HepG2 (cell line): ENCODE measurements around the gene NEURL1B. TPM values are rescaled to one million over a fixed set of nuclear protein-coding genes. Genes with fewer than 3 reads are reported as not detected.

Source experiments
- ASH2L ChIP-seq: fragments of 300-600, 200-600 bp; sonication (generic); IDR thresholded peaks from 2 replicates; pipeline ENCODE4 v1.7.0; 2017; ENCODE audit warnings: low read depth, mild to moderate bottlenecking, moderate library complexity, mixed read lengths, low read length; ENCODE audit not compliant: insufficient read length
- FOXO1 ChIP-seq: sonication (generic); formaldehyde crosslinking; IDR thresholded peaks from 2 replicates; pipeline ENCODE4 v1.4.0; 2020; ENCODE audit warnings: missing genetic modification reagents
- GATAD1 ChIP-seq: IDR thresholded peaks from 2 replicates; pipeline ENCODE4 v1.6.1; 2016; ENCODE audit warnings: missing genetic modification reagents, missing compliant biosample characterization
- GLI4 ChIP-seq: sonication (generic); formaldehyde crosslinking; IDR thresholded peaks from 2 replicates; pipeline ENCODE4 v1.5.1; 2020; ENCODE audit warnings: missing genetic modification reagents, mild to moderate bottlenecking, moderate library complexity, borderline replicate concordance
- GTF3A ChIP-seq: sonication (generic); formaldehyde crosslinking; conservative IDR thresholded peaks from 2 replicates; pipeline ENCODE4 v1.4.0; 2020; ENCODE audit warnings: mild to moderate bottlenecking, missing genetic modification reagents
- HMG20B ChIP-seq: conservative IDR thresholded peaks from 2 replicates; pipeline ENCODE4 v1.6.1; 2016; ENCODE audit warnings: missing genetic modification reagents, missing compliant biosample characterization
- KDM6A ChIP-seq: IDR thresholded peaks from 2 replicates; pipeline ENCODE4 v1.6.1; 2016; ENCODE audit warnings: low read depth
- LCORL ChIP-seq, 2 experiments: fragments of 450-650 bp in 1 of 2; sonication (generic) in 1 of 2; formaldehyde crosslinking in 1 of 2; IDR thresholded peaks; 2 replicates each; pipeline versions ENCODE4 v1.5.0 to v1.6.1; 2017 to 2020; ENCODE audit warnings: antibody characterized with exemption in 1 of 2, missing genetic modification reagents in 1 of 2
- MAZ ChIP-seq, 2 experiments: sonication (generic) in 1 of 2; formaldehyde crosslinking in 1 of 2; IDR thresholded peaks; 2 replicates each; pipeline versions ENCODE4 v1.5.0 to v1.6.1; 2012 to 2020; ENCODE audit warnings: low read depth in 2 of 2, mild to moderate bottlenecking in 2 of 2, borderline replicate concordance in 1 of 2, improper control_type of control experiment in 1 of 2, low read length in 1 of 2, missing genetic modification reagents in 1 of 2, moderate library complexity in 1 of 2
- MIER3 ChIP-seq: IDR thresholded peaks from 2 replicates; pipeline ENCODE4 v1.6.1; 2016; ENCODE audit warnings: missing compliant biosample characterization, borderline replicate concordance
- NBN ChIP-seq: fragments of 450-650 bp; conservative IDR thresholded peaks from 2 replicates; pipeline ENCODE4 v1.6.1; 2017
- NFE2 ChIP-seq: sonication (generic); formaldehyde crosslinking; IDR thresholded peaks from 2 replicates; pipeline ENCODE4 v1.4.0; 2020; ENCODE audit warnings: missing genetic modification reagents
- NR1H2 ChIP-seq: sonication (generic); formaldehyde crosslinking; IDR thresholded peaks from 2 replicates; pipeline ENCODE4 v1.8.1; 2022; ENCODE audit warnings: low read depth, missing genetic modification reagents, borderline replicate concordance
- PHF20 ChIP-seq: sonication (generic); formaldehyde crosslinking; IDR thresholded peaks from 2 replicates; pipeline ENCODE4 v1.5.0; 2020; ENCODE audit warnings: mild to moderate bottlenecking, missing genetic modification reagents
- POGZ ChIP-seq: sonication (generic); formaldehyde crosslinking; IDR thresholded peaks from 2 replicates; pipeline ENCODE4 v1.4.0; 2020; ENCODE audit warnings: mild to moderate bottlenecking, missing genetic modification reagents
- ZHX2 ChIP-seq, 2 experiments: sonication (generic) in 1 of 2; formaldehyde crosslinking in 1 of 2; IDR thresholded peaks; 2 replicates each; pipeline versions ENCODE4 v1.6.1 to v1.9.0; 2014 to 2022; ENCODE audit warnings: antibody characterized with exemption in 1 of 2, borderline replicate concordance in 1 of 2, inconsistent platforms in 1 of 2, low read depth in 1 of 2, missing genetic modification reagents in 1 of 2
- ZNF292 ChIP-seq: sonication (generic); formaldehyde crosslinking; IDR thresholded peaks from 2 replicates; pipeline ENCODE4 v1.8.1; 2022; ENCODE audit warnings: mild to moderate bottlenecking, low read depth, missing genetic modification reagents, borderline replicate concordance
- ZNF329 ChIP-seq: sonication (generic); formaldehyde crosslinking; IDR thresholded peaks from 2 replicates; pipeline ENCODE4 v1.9.0; 2021; ENCODE audit warnings: low read depth, mild to moderate bottlenecking, missing genetic modification reagents
- ZNF350 ChIP-seq: sonication (generic); formaldehyde crosslinking; IDR thresholded peaks from 2 replicates; pipeline ENCODE4 v1.4.0; 2020; ENCODE audit warnings: mild to moderate bottlenecking, low read depth, missing genetic modification reagents, borderline replicate concordance
- polyA plus RNA-seq, 8 experiments: library from polyadenylated mRNA; depleted of rRNA in 3 of 8; stranded (reverse) in 7 of 8; unstranded in 1 of 8; fragments of >200 nt; fragmentation: Illumina TruSeq in 4 of 8; extraction: Trizol in 4 of 8; gene quantifications; 2 replicates each; pipeline versions ENCODE4 v1.2.1 to v1.2.3, GENCODE V29; 2011 to 2016; ENCODE audit warnings: low read depth in 4 of 8, missing spikeins in 1 of 8, mixed read lengths in 1 of 8; ENCODE audit not compliant: insufficient read depth in 1 of 8
- total RNA-seq, 5 experiments: library from RNA; depleted of rRNA; stranded (reverse); fragments of >200 nt; fragmentation: Illumina TruSeq; extraction: Trizol; gene quantifications; 2 replicates each; pipeline ENCODE4 v1.2.3, GENCODE V29; 2016; ENCODE audit warnings: low read depth in 1 of 5
- TF ChIP-seq, protein P1 (sequence below): sonication (generic); formaldehyde crosslinking; IDR thresholded peaks from 2 replicates; pipeline ENCODE4 v1.8.0; 2022; ENCODE audit warnings: missing genetic modification reagents, mild to moderate bottlenecking, moderate library complexity, borderline replicate concordance

NEURL1B gene
- total and polyA plus RNA-seq, 2 of the 13 experiments (the other 11 are each of a cell fraction or from before 2014, with no cell fraction given), result 0.09 to 0.13 TPM

DNA sequence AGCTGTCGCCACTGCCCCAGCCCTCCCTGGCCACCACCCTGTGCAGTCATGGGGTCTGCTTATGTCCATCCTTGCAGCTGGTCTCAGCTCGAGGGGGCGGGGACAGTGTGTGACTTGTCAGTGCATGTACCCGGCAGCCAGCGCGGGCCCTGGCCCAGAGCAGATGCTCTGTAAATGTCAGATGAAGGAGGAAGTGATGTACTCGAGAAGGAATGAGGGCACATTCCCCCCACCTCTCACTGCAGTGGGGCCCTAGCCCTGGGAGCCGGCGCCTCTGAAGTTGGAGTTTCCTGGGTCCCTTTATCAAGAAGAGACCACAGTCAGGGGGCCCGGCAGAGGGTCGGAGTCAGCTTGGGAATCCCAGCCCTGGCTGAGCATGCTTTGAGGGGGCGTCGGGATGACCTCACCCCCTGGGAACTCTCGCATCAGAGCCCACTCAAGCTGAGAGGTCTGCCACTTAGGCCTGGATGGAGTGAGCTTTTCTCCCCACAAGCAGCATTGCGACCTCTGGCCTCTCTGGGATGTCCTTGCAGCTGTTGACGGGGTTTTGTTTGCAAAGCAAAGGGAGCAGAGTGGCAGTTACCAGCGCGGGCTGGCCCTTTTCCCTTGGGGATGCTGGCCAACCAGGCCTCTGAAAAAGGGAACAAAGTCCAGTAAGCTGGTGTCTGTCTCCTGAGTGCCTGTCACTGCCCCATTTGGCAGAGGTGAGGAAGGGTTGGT is 19.0 kb downstream of the NEURL1B start (continued):
- TF ChIP-seq ASH2L (peak; percentile 98), ZHX2 (IDR thresholded peaks at IDR 0.05; ENCODE audit: low read depth) (peak; percentile 39; the same call in 1 of the 2 replicates), ZHX2 (CRISPR knock-in tag; IDR thresholded peaks at IDR 0.05; ENCODE audit: borderline replicate concordance) (no peak), NR1H2 (CRISPR knock-in tag) (no peak), KDM6A (peak; percentile 89), LCORL (IDR thresholded peaks at IDR 0.05) (no peak), LCORL (CRISPR knock-in tag; IDR thresholded peaks at IDR 0.05) (peak; percentile 86; the same call in 1 of the 2 replicates), HMG20B (CRISPR knock-in tag) (peak; percentile 16; the same call in 1 of the 2 replicates), POGZ (CRISPR knock-in tag) (peak; percentile 50; the same call in 1 of the 2 replicates), ZNF329 (0 out of 2 replicates have a peak, but pooled peaks have one; percentile 35), NBN (no peak), ZNF350 (CRISPR knock-in tag) (peak; percentile 86; the same call in 1 of the 2 replicates), NFE2 (CRISPR knock-in tag) (no peak), GLI4 (CRISPR knock-in tag) (peak; percentile 77; the same call in 1 of the 2 replicates), ZNF292 (CRISPR knock-in tag) (no peak; the same call in 1 of the 2 replicates), GTF3A (CRISPR knock-in tag) (no peak), MIER3 (CRISPR knock-in tag) (peak; percentile 72; the same call in 1 of the 2 replicates), GATAD1 (CRISPR knock-in tag) (peak; percentile 17; the same call in 1 of the 2 replicates), MAZ (IDR thresholded peaks at IDR 0.05; ENCODE audit: borderline replicate concordance, low read depth, low read length) (peak; percentile 30; the same call in 1 of the 2 replicates), MAZ (CRISPR knock-in tag; IDR thresholded peaks at IDR 0.05; ENCODE audit: low read depth) (peak; percentile 60), PHF20 (CRISPR knock-in tag) (peak; percentile 65), FOXO1 (CRISPR knock-in tag) (peak; percentile 87)
- TF ChIP-seq, protein P1, sequence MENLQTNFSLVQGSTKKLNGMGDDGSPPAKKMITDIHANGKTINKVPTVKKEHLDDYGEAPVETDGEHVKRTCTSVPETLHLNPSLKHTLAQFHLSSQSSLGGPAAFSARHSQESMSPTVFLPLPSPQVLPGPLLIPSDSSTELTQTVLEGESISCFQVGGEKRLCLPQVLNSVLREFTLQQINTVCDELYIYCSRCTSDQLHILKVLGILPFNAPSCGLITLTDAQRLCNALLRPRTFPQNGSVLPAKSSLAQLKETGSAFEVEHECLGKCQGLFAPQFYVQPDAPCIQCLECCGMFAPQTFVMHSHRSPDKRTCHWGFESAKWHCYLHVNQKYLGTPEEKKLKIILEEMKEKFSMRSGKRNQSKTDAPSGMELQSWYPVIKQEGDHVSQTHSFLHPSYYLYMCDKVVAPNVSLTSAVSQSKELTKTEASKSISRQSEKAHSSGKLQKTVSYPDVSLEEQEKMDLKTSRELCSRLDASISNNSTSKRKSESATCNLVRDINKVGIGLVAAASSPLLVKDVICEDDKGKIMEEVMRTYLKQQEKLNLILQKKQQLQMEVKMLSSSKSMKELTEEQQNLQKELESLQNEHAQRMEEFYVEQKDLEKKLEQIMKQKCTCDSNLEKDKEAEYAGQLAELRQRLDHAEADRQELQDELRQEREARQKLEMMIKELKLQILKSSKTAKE (CRISPR knock-in tag), result peak; percentile 66; the same call in 1 of the 2 replicates
